GM19238 (cell line): ENCODE results near the gene FBN2.
"Not testable (repeated sequence)": the region's sequence is repeated elsewhere in the genome, so short reads cannot be mapped to it uniquely, and the experiment has no call there.

ENCODE experiments used
- DNase-seq: peaks from one replicate; pipeline ENCODE4 v3.0.0; 2011; ENCODE audit warnings: low spot score; ENCODE audit not compliant: insufficient read length

Gene FBN2

GRCh38 chr5:128362370-128362769 is 175.7 kb downstream of the FBN2 start:
- DNase-seq: no peak

- no peak for DNase-seq
Measured at GRCh38 chr5:128358826-128359225, 179.2 kb downstream of the FBN2 start.

- DNase-seq: no peak
Measured at GRCh38 chr5:128357226-128357625, 180.8 kb downstream of the FBN2 start.

- DNase-seq: no peak
Measured at GRCh38 chr5:128355961-128356360, 182.1 kb downstream of the FBN2 start.

- DNase-seq: no peak
Measured at GRCh38 chr5:128353441-128354107, 184.5 kb downstream of the FBN2 start.

- DNase-seq: no peak
Measured at GRCh38 chr5:128350705-128351104, 187.3 kb downstream of the FBN2 start.

GRCh38 chr5:128349044-128349858 is 188.8 kb downstream of the FBN2 start:
- no peak for DNase-seq

- DNase-seq: no peak
Measured at GRCh38 chr5:128346038-128346437, 192.0 kb downstream of the FBN2 start.

GRCh38 chr5:128345247-128345646 is 192.8 kb downstream of the FBN2 start:
- no peak for DNase-seq

- no peak for DNase-seq
Measured at GRCh38 chr5:128343168-128343567, 194.9 kb downstream of the FBN2 start.

- DNase-seq: no peak
Measured at GRCh38 chr5:128341056-128341455, 197.0 kb downstream of the FBN2 start.

- DNase-seq: no peak
Measured at GRCh38 chr5:128340648-128341047, 197.4 kb downstream of the FBN2 start.

GRCh38 chr5:128339585-128339984 is 198.5 kb downstream of the FBN2 start:
- no peak for DNase-seq

GRCh38 chr5:128338649-128339048 is 199.4 kb downstream of the FBN2 start:
- no peak for DNase-seq

GRCh38 chr5:128335339-128335738 is 202.7 kb downstream of the FBN2 start:
- DNase-seq: no peak

GRCh38 chr5:128334010-128334716 is 203.9 kb downstream of the FBN2 start:
- no peak for DNase-seq

- DNase-seq: no peak
Measured at GRCh38 chr5:128331261-128331660, 206.8 kb downstream of the FBN2 start.

- no peak for DNase-seq
Measured at GRCh38 chr5:128329386-128329939, 208.6 kb downstream of the FBN2 start.

- DNase-seq: no peak
Measured at GRCh38 chr5:128328446-128328845, 209.6 kb downstream of the FBN2 start.

- DNase-seq: no peak
Measured at GRCh38 chr5:128328007-128328406, 210.0 kb downstream of the FBN2 start.

- DNase-seq: not testable (repeated sequence)
Measured at GRCh38 chr5:128321418-128321817, 216.6 kb downstream of the FBN2 start.

GRCh38 chr5:128318691-128319090 is 219.4 kb downstream of the FBN2 start:
- no peak for DNase-seq
